ENCODE data around the gene RAMACL. TPM values are rescaled to one million over a fixed set of nuclear protein-coding genes. Genes with fewer than 3 reads are reported as not detected.

RAMACL gene
- total RNA-seq, 2 experiments from 2014 or later, result 0.30 to 0.41 TPM

DNA sequence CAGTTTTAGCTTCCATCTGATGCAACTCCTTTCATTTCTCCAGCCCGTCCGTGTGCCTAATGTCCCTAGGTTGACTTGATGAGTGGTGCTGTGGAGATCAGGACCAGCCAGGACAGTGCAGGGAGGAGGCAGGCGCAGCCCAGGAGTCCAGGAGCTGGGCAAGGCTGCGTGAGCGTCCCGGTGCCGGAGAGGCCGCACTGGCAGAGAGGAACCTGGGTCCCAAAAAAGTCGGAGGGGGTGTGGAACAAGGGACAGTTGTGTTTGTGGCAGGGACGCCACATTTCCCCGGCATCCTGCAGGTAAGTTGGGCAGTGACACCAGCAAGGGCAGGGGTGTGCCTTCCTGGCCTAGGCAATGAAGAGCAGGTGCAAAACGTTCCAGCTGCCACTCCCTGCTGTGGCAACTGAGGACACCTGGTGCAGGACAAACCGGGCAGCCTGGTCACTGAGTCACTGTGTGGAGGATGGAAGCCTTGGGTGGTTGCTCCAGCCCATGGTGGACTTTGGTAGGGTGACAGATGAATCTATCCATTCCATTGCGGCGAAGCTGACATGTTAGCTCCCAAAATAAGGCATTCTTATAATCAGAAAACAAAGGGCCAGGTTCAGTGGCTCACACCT, 53.2 kb downstream of the RAMACL start:
- CTCF ChIA-PET (ENCODE audit: unreplicated experiment), result interaction anchor here (0.6 kb wide), 2 partner anchors 98 to 110 kb away, joined by 3 to 6 read pairs; no protein-coding TSS in a partner anchor
- no peaks in the 10 kb centered on the region for H3K79me2 ChIP-seq (ENCODE audit: insufficient read depth, low read depth, low read length)
- no peak for TF ChIP-seq EZH2phosphoT487 (IDR thresholded peaks at IDR 0.05; ENCODE audit: borderline replicate concordance, low read depth, low read length)
- TF ChIP-seq, protein P1, sequence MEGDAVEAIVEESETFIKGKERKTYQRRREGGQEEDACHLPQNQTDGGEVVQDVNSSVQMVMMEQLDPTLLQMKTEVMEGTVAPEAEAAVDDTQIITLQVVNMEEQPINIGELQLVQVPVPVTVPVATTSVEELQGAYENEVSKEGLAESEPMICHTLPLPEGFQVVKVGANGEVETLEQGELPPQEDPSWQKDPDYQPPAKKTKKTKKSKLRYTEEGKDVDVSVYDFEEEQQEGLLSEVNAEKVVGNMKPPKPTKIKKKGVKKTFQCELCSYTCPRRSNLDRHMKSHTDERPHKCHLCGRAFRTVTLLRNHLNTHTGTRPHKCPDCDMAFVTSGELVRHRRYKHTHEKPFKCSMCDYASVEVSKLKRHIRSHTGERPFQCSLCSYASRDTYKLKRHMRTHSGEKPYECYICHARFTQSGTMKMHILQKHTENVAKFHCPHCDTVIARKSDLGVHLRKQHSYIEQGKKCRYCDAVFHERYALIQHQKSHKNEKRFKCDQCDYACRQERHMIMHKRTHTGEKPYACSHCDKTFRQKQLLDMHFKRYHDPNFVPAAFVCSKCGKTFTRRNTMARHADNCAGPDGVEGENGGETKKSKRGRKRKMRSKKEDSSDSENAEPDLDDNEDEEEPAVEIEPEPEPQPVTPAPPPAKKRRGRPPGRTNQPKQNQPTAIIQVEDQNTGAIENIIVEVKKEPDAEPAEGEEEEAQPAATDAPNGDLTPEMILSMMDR (conservative IDR thresholded peaks at IDR 0.05; ENCODE audit: low read length), result no peak
- no peaks in the 10 kb centered on the region for H3K36me3 ChIP-seq (ENCODE audit: insufficient read depth, low read length)
- H3K4me3 ChIP-seq (ENCODE audit: low read depth, low read length, poor library complexity, severe bottlenecking), result no peak overlapping the region
- POLR2A ChIA-PET, result no interaction called here
- H3K27ac ChIP-seq (ENCODE audit: low read depth, low read length, poor library complexity, severe bottlenecking), result no peak overlapping the region
- no TSS peak for BruUV-seq (replicated peaks)
- H4K20me1 ChIP-seq (ENCODE audit: insufficient read depth, low read length), result no peaks in the 10 kb centered on the region
- no peak for DNase-seq (ENCODE audit: low spot score)
- no peak overlapping the region for H3K4me2 ChIP-seq (ENCODE audit: low read length)
- intact Hi-C loops (cut with micrococcal nuclease; ENCODE audit: unreplicated experiment), result no loop called here
- H3K9me2 ChIP-seq (ENCODE audit: insufficient read depth, low read length), result no peaks in the 10 kb centered on the region
- no peak overlapping the region for H2AFZ ChIP-seq (ENCODE audit: low read length)
- H3K9me3 ChIP-seq (ENCODE audit: low read length), result no peaks in the 10 kb centered on the region
- no peaks in the 10 kb centered on the region for H3K4me1 ChIP-seq (ENCODE audit: insufficient read depth, low read length, poor library complexity, severe bottlenecking)

Other genes starting within 250 kb of the RAMACL start
- 40.2 and 43.4 TPM in 2 replicates for gene SFT2D1, start 244.1 kb downstream of the RAMACL start, total RNA-seq (2014; rRNA removed; shearing (Covaris generic))
- 63.9 and 67.9 TPM in 2 replicates for gene SFT2D1, start 244.1 kb downstream of the RAMACL start, total RNA-seq (2022)
- gene MPC1, start 203.7 kb downstream of the RAMACL start, total RNA-seq (2014; rRNA removed; shearing (Covaris generic)), result 36.1 and 38.9 TPM in 2 replicates
- 37.5 and 38.1 TPM in 2 replicates for gene MPC1, start 203.7 kb downstream of the RAMACL start, total RNA-seq (2022)
- 0.69 and 1.6 TPM in 2 replicates for gene RPS6KA2, start 40.6 kb upstream of the RAMACL start, total RNA-seq (2014; rRNA removed; shearing (Covaris generic))
- 1.5 and 1.9 TPM in 2 replicates for gene RPS6KA2, start 40.6 kb upstream of the RAMACL start, total RNA-seq (2022)